NCI-H526 (cell line): ENCODE data around the gene MUC20.

Experiments used
- DNase-seq, 2 experiments: peaks; one replicate each; lab custom pipeline; 2025; lab: John Stamatoyannopoulos, UW

MUC20 gene

DNA sequence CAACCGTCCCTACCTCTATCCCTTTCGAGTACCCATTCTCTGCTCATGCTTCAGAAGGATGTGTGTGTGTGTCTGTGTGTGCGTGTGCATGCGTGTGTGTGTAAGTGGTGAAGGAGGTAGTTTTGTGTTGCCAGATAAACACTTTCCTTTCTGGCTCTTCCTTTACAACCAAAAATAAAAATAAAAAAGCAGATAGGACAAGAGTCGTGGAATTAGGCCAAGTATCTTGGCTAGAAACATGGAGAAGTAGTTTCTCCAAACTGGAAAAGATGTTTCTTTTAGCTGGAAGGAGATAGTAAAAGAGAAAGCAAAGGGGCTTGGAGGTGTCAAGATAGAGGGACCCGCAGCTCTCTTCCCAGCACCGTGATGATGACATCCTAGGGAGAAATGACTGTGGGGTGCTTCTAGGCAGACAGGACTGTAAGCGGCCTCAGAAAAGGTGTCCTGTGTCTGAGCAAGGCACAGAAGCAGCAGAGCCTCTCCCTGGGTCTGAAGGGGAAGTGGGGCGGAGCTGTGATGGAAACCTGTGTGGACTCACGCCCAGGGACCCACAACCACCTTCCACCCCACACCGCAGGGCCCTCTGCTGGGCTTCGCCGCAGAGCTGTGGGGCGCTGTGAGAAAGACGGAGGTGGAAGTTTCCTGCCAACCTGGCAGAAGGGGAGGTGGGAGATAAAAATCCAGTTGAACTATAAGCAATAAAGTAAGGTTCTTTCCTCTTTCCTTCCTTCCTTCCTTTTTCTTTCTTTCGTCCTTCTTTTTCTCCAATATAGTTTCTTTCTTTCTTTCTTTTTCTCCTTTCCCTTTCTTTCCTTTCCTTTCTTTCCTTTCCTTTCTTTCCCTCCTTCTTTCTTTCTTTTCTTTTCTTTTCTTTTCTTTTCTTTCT, 35.3 kb downstream of the MUC20 start:
- DNase-seq: no peak

DNA sequence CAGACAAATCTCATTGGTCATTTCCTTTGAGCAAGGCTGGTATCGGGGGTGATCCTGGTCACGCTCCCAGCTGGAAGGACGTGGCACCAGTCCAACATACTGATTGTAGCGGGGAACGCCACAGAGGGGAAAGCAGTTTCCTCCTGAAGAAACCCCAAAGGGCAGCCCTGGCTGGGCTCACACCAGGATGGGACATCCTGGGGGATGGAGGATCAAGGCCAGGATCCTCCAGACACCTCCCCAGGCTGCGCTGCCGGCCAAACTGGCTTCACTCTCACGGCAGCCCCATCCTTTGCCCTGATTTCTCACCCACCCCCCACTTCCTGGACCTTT, 36.6 kb downstream of the MUC20 start:
- no peak for DNase-seq

DNA sequence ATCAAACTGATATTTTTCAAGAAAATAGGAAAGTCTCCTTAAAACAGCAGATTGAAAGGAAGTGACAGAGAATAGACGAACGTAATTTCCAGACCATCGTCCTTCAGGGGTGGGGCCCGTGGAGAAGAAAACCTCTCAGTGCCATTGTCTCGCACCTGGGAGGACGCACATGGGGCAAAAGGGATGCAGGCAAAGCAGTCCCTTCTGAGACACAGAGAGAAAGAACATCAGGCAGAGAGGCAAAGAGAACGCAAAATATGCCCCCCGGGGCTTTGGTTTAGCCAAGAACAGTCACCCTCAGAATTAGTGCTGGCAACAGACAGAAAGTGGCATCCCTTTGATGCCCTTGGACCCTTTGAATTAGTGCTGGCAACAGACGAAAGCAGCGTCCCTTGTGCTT, 37.0 kb downstream of the MUC20 start:
- DNase-seq: no peak

DNA sequence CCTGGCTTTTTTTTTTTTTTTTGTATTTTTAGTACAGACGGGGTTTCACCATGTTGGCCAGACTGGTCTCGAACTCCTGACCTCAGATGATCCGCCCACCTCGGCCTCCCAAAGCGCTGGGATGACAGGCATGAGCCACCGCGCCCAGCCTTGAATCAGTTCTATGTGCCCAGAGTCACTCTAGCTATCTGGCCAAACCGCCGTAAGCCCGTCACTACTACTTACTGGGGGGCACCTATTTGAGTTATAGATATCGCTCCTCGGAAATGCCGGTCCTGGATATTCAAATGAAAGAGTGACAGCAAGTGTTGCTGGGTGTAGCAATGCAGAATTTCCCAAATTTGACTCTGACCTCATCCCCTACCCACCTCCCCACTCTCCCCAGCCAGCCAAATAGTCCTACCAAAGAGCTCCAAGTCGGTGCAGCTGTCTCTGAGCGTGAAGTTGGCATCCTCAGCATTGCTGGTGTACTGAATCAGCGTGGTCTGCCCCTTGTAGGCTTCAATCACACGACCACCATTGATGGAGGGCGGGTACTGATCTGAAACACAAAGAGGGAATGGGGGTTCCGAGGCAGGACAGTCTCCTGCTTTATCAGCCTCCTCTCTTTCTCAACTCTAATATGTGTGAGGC, 38.1 kb downstream of the MUC20 start:
- no peak for DNase-seq

DNA sequence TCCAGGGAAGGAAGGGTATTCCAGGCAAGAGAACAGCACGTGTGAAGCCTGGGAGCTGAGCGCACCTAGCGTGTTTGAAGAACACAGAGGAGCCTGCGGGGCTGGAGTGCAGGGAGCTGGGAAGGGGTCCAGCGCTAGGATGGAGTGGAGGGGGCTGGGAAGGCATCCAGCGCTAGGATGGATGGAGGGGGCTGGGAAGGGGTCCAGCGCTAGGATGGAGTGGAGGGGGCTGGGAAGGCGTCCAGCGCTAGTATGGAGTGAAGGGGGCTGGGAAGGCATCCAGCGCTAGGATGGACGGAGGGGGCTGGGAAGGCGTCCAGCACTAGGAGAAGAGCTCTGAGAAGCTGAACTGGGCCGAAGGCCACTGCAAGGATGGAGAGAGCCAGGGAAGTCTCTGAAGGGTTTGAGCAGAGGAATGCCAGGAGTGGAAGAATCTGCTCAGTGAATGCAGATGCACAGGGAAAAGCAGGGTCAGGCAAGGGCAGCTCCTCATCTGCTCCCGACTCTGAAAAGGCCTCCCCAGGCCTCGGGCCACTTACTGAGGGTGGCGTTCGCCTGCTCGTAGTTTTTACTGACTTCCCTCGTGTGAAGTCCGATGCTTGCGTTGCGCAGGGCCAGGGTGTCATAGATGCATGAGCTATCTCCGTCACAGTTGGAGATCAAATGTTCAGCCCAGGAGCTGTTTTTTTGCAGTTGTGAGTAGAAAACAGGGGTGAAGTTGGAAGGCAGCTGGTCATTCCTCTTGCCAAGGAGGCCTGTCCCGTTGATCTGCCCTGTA, 39.8 kb downstream of the MUC20 start:
- DNase-seq: no peak

DNA sequence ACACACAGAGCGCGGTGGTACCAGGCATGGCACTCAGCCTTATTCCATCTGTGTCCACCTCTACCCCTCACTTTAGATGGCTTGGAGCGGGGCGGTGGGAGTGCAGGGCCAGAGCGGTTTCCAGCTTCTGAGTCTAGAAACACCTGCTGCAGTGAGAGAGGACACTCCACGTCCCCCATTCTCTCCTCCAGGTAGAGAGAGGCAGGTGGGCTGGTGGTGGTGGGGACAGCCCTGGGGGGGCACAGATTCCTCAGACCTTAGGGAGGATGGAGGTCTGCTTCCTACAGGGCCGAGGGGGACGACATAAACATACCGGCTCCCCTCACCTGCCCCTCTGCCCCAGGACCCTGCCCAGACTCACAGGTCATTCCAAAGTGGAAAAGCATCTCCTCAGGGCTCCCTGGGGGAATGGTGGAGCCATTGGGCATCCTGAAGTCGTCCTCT, 40.4 kb downstream of the MUC20 start:
- DNase-seq: no peak

DNA sequence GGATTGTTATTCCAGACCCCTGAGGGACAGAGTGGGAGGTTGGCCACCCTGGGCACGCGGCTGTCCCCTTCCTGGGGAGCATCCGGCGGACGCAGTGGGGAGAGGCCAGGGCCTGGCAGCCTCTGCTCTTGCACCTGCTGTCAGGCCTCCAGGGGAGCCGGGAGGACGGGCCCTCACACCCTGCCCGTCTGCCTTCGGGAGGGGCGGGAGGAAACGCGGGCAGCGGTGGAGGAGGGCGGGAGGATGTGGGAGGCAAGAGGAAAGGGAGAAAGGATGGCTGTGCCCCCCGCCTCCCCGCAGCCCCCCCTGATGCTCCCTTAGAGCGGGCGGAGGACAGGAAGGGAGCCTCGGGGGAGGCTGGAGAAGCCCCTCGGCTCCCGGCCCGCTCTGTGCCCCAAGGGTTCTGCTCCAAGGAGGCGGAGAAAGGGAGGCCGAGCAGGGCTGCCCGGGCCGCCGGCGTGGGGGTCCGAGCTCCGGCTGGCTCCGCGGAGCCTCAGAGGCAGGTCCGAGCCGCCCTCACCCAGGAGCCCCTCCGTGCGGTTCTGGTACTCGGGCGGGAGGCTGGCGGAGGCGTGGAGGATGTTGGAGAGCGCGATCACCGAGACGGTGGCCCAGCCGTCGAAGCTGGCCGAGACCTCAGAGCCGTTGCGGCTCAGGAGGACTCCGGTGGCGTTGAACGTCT, 40.9 kb downstream of the MUC20 start:
- peak in 1 of 2 experiments; percentile 41 for DNase-seq

DNA sequence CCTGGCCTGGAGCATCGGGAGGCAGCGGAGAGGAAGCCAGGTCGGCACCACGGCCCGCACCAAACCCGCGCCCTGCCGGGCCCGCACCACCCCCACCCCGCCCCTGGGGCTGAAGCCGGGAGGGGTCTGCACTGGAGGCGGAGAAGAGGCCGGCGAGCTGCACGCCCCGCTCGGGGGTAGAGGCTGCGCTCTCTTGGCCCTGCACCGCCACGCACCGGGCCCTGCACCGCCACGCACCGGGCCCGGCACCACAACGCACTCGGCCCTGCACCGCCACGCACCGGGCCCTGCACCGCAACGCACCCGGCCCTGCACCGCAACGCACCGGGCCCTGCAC, 41.4 kb downstream of the MUC20 start:
- DNase-seq: no peak

DNA sequence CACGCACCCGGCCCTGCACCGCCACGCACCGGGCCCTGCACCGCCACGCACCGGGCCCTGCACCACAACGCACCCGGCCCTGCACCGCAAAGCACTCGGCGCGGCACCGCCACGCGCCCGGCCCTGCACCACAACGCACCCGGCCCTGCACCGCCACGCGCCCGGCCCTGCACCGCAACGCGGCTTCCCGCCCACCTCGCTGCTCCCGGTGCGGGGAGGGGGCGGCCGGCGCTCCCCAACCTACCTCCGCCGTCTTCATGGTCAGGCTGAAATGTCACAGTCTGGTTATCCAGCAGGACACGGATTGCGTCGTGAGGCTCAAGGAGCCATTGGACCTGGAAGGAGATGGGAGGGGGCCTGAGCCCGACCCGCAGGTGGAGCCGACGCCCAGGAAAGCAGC, 41.8 kb downstream of the MUC20 start:
- DNase-seq: no peak

DNA sequence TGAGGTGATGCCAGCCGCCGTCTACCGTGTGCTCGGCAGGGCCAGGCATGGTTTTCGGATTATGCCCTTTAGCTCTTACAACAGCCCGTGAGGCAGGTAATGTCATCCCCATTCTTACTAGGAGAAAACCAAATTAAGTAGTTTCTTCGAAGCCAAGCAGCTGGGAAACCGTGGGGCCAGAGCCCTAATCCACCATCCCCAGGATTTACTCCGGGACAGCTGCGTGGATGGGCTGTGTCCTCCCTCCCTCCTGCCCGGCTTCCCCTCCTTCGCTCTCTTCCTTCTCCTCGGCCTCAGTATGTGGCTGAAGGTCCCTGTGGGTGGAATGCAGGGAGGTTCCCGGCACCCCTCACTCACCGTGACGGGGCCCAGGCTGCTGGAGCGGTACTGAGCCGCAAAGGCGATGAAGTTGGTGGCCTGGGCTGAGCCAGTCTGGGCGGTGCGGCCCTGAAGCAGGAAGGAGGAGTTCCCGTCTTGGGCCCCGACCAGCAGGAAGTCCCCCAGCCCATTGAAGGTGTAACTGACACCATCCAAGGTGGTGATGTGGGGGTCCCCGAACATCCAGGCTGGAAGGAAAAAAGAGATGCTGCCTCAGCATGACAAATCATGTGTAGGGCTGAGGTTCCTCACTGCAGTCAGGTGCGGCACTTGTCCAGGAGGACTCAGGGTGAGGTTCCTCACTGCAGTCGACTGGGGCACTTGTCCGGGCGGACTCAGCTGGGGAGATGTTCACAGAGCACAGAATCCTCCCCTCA, 42.5 kb downstream of the MUC20 start:
- no peak for DNase-seq

DNA sequence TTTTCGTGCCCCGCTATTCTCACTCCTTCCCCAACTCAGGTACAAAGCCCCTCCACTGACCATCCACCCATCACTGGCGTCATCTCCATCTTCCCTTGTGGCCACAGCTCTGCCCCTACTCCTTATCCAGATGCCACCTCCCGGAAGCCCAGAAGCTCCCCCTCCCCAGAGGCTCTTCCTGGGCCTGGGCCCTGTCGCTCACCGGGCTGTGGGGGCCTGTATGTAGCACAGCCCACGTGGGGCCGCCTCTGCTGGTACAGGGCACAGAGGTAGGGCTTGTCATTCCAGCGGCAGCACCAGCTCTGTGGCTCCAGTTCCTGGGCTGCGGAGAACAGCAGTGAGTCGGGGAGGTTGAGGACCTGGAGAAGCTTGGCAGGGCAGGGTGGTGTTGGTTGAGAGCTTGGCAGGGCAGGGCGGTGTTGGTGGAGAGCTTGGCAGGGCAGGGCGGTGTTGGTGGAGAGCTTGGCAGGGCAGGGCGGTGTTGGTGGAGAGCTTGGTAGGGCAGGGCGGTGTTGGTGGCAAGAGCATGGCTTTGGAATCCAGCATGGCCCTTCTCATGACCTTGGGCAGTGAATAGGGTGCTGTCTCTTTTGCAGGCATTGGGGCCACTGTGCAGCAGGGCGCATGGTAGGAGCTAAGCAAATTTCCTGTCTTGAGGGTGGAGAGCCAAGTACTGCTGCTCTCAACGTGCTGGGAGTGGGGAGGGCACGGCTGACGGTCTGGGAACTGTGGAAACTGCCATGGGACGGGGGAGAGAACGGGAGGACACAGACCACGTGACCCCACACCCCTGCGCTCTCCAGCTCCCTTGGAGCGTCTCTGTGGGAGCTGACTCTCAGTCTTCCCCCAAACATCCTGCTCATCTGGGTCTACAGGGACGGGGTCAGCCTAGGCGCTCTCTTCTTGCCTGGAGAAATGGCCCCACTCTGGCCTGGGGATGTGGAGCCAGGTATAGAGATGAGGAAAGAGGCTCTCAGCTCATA, 43.4 kb downstream of the MUC20 start:
- DNase-seq: no peak

DNA sequence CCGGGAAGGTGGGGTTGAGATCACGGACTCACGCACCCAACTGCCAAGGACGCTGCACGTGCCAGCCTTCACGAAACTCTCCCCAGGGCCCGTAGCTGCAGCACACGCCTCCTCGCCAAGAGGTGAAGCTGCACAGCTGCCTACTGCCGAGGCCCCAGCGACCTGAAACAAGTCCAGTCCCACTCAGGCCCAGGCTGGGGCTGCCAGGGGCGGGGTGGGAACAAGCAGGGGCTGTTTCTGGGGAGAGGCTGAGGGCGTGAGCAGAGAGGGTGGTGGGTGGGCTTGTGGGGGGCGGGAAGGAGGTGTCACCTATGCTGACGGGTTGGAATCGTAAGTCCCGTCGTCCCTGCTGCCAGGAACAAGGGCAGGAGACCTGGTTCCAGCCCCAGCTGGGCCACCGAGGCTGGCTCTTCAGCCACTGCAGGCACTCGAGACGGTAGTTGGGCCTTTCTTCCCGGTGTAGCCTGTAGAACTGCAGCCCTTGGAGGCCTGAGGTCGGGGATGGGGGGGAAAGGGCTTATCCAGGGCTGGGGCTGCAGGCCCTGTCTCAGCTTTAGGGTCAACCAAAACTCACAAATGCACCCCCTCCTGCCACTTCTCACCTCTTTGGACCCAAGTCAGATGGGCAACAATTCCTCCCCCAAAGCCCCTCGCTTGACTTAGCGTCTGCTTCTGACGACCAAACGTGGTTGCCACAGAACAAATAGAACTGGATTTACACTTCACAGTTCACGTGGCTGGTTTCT, 44.4 kb downstream of the MUC20 start:
- no peak for DNase-seq

DNA sequence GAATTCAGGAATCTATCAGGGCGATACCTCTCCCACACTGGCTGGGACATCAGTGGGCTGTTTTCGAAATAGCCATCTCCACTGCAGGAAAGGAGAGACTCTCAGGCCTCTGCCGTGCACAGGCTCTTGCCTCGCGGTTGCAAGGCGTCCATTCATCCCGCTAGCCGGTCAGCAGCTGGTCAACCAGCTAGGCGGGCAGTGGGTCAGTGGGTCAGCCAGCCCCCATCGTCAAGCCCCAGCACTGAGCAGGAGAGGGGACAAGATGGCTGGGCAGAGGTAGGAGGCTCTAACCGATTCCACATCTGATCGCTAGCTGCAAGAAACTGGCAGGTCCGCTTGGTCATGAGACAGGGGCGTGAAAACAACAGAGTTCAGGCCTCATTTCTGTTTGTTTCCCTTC, 45.9 kb downstream of the MUC20 start:
- DNase-seq: no peak

DNA sequence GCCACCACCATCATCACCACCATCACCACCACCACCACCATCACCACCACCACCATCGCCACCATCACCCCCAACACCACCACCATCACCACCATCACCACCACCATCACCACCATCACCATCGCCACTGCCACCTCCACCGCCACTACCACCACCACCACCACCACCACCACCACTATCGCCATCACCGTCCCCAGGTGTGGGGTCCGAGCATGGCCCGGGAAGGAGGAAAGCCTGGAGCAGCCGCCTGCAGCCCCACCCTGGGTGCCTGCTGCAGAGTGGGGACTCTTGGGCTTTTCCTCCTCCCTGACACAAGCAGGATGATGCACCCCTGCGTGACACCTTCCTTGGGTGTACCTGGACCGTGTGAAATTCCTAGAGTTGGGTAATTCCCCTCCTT, 47.0 kb downstream of the MUC20 start:
- DNase-seq: no peak

DNA sequence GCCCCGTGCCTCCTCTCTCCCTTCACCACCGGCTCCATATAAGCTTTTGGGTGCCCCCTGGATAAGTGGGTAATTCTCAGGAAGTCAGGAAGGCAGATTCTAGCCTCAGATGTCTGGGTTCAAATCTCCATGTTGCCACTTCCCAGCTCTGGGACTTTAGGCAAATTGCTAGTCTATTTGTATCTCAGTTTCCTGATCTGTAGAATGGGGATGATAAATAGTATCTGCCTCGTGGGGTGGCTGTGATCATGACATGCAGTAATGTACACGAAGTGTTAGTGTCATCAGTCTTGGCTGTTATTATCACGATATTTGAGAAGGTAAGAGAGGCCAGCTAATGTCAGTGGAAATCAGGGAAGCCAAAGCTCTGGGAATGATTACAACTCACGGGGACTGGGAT, 47.6 kb downstream of the MUC20 start:
- DNase-seq: no peak

DNA sequence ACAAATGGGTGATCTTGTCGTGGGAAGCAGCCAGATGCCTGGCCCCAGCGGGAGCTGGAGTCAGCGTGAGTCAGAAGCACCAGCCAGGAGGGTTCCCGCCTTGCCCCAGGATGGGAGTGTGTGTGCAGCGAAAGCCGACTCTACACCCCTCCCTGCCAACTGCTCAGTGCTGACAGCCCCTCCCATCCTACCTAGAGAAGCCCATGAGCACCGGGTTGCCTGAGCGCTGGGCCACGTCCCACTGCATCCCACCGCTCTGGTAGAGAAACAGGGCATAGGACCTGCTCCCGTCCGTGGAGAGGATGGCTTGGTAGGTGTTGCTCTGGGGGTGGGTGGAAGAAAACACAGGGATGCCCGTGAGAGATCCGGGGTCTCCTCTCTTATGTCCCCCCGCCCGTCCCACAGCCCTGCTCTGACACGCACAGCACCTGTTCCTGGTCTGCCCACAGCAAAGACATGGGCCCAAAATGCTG, 48.1 kb downstream of the MUC20 start:
- DNase-seq: no peak

DNA sequence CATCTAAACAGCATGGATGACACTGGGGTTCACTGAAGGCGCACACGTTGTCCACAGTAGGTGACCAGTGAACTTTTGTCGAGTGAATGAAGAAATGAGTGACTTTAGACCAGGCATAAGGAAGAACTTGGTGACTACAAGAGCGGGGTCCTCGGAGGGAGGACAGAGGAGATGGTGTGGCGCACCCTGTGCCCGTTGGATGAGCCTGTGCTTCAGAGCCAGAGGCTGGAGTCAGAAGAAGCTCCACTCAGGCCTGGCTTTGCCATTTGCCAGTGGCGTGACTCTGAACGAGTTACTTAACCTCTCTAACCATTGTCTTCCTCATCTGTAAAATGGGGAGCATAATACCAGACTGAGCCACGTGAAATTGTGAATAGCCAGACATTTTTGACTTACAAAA, 48.8 kb downstream of the MUC20 start:
- DNase-seq: no peak

DNA sequence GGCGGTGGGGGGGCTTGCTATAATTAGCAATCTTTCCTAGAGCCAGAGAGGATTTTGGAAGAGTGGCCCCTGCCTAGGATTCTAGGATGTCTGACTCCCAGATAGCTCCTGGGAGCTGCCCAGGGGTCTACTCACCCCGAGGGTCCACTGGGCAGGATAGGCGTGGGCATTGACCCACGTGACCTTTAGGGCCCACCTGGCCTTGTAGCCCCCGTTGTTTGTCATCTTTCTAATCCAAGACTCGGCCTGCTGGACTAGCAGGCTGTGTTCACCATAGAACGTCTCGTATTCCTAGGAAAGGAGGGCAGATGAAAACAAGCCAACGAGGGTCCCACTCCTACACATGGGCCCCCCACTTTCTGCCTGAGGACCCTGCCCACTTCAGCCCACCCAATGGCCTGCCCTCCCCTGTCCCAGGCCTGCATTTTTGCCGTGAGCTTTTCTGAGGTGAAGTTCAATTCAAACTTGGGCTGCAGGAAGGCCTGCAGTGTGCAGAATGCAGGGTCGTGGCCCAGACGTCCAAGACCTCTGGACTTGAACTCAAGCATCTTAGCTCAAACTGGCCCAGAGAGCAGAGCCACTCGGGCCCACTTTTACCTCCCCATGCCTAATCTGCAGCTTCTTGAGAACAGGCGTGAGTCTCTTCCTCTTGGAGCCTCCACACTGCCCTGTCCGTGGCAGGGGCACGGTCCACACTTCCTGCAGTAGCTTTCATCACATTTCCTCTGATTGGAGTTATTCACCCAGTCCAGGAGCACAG, 49.5 kb downstream of the MUC20 start:
- DNase-seq: no peak
